ENCODE results near the gene SRD5A1. TPM values are rescaled to one million over a fixed set of nuclear protein-coding genes. Genes with fewer than 3 reads are reported as not detected.

SRD5A1 gene
- total RNA-seq, 1 donor from 2014 or later: 21.6 TPM

DNA sequence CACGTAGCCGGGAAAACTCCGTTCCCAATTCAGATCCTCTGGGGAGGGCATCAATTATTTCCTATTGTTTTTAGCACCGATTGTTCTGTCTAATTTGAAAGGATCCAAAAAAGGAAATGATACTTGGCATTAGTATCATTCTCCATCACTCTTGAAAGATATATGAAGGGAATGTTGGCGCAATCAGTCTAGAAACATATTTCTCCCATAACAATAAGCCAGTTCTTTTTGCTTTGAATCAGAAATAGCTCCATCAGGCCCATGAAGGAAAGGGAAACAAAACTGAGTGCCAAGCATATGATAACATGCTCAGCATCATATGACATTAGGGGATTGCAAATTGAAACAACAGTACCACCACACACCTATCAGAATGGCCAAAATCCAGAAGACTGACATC is 39.8 kb downstream of the SRD5A1 start:
- H3K36me3 Mint-ChIP-seq (ENCODE audit: low read depth, unreplicated experiment): peaks cover 15% of the 10 kb centered on the region
- peaks cover 3% of the 10 kb centered on the region for H3K27me3 Mint-ChIP-seq (ENCODE audit: unreplicated experiment)

GRCh38 chr5:6673963-6674362 is 40.7 kb downstream of the SRD5A1 start:
- Mint-ChIP-seq H3K4me1 (ENCODE audit: unreplicated experiment) (no peaks in the 10 kb centered on the region), H3K27ac (ENCODE audit: unreplicated experiment) (no peak overlapping the region)
- TF ChIP-seq, protein P1, sequence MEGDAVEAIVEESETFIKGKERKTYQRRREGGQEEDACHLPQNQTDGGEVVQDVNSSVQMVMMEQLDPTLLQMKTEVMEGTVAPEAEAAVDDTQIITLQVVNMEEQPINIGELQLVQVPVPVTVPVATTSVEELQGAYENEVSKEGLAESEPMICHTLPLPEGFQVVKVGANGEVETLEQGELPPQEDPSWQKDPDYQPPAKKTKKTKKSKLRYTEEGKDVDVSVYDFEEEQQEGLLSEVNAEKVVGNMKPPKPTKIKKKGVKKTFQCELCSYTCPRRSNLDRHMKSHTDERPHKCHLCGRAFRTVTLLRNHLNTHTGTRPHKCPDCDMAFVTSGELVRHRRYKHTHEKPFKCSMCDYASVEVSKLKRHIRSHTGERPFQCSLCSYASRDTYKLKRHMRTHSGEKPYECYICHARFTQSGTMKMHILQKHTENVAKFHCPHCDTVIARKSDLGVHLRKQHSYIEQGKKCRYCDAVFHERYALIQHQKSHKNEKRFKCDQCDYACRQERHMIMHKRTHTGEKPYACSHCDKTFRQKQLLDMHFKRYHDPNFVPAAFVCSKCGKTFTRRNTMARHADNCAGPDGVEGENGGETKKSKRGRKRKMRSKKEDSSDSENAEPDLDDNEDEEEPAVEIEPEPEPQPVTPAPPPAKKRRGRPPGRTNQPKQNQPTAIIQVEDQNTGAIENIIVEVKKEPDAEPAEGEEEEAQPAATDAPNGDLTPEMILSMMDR (IDR thresholded peaks at IDR 0.05; ENCODE audit: unreplicated experiment): no peak

More for the DNA sequence above, 39.8 kb downstream of the SRD5A1 start:
- H3K4me1 Mint-ChIP-seq (ENCODE audit: unreplicated experiment): no peaks in the 10 kb centered on the region
- no peak overlapping the region for H3K27ac Mint-ChIP-seq (ENCODE audit: unreplicated experiment)
- TF ChIP-seq, protein P1 (IDR thresholded peaks at IDR 0.05; ENCODE audit: unreplicated experiment): no peak
- DNase-seq (ENCODE audit: low spot score): no peak
- H3K4me3 Mint-ChIP-seq (ENCODE audit: unreplicated experiment): no peak overlapping the region
- no peaks in the 10 kb centered on the region for H3K9me3 Mint-ChIP-seq (ENCODE audit: unreplicated experiment)

DNA sequence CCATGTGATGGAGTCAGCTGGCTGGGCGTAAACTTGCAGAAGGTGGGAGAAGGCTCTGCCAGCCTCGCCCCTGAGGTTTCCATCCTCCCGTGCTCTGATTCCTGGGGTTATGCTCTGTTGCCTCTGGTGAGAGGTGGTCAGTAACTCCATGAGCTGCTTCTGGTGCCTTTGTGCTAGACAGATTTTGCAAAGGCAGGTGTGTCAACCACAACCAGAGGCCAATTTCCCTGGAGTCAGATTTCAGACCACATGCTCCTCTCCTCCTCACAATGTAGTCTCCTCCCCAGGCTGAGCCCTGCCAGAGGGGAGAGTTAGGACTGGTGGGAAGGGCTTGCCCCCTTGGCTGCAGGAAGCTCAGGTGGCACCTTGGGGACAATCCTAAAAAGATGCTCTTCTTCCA is 41.2 kb downstream of the SRD5A1 start:
- Mint-ChIP-seq H3K27ac (ENCODE audit: unreplicated experiment) (no peak overlapping the region), H3K36me3 (ENCODE audit: low read depth, unreplicated experiment) (peaks cover 15% of the 10 kb centered on the region), H3K27me3 (ENCODE audit: unreplicated experiment) (peaks cover 3% of the 10 kb centered on the region), H3K9me3 (ENCODE audit: unreplicated experiment) (no peaks in the 10 kb centered on the region), H3K4me3 (ENCODE audit: unreplicated experiment) (no peak overlapping the region), H3K4me1 (ENCODE audit: unreplicated experiment) (no peaks in the 10 kb centered on the region)
- DNase-seq (ENCODE audit: low spot score): no peak
- TF ChIP-seq, protein P1 (IDR thresholded peaks at IDR 0.05; ENCODE audit: unreplicated experiment): no peak

More at GRCh38 chr5:6673963-6674362, 40.7 kb downstream of the SRD5A1 start:
- H3K27me3 Mint-ChIP-seq (ENCODE audit: unreplicated experiment): peaks cover 3% of the 10 kb centered on the region
- no peak overlapping the region for H3K4me3 Mint-ChIP-seq (ENCODE audit: unreplicated experiment)
- DNase-seq (ENCODE audit: low spot score): no peak
- H3K36me3 Mint-ChIP-seq (ENCODE audit: low read depth, unreplicated experiment): peaks cover 15% of the 10 kb centered on the region
- H3K9me3 Mint-ChIP-seq (ENCODE audit: unreplicated experiment): no peaks in the 10 kb centered on the region

DNA sequence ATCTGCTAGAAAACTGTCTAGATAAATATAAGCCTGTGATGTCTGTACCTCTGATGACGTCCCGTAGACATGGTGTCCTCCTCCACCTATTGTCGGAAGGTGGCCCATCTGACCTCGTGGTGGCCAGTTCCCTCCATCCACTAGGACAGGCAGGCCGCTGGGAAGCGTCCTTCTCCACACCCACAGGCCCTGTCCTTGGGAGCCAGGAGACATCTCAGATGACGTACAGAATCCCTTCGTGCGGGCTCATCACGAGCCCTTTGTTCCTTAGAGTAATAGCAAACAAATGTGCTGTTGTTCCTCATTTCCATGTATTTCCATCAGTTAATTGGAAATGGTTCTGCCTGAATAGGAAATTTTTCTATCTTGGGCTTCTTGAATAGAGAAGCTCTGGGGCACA is 41.6 kb downstream of the SRD5A1 start:
- H3K27ac Mint-ChIP-seq (ENCODE audit: unreplicated experiment): no peak overlapping the region
- peaks cover 15% of the 10 kb centered on the region for H3K36me3 Mint-ChIP-seq (ENCODE audit: low read depth, unreplicated experiment)
- TF ChIP-seq, protein P1 (IDR thresholded peaks at IDR 0.05; ENCODE audit: unreplicated experiment): no peak
- DNase-seq (ENCODE audit: low spot score): no peak
- H3K4me3 Mint-ChIP-seq (ENCODE audit: unreplicated experiment): no peak overlapping the region
- H3K9me3 Mint-ChIP-seq (ENCODE audit: unreplicated experiment): no peaks in the 10 kb centered on the region
- H3K4me1 Mint-ChIP-seq (ENCODE audit: unreplicated experiment): no peaks in the 10 kb centered on the region
- H3K27me3 Mint-ChIP-seq (ENCODE audit: unreplicated experiment): peaks cover 3% of the 10 kb centered on the region

DNA sequence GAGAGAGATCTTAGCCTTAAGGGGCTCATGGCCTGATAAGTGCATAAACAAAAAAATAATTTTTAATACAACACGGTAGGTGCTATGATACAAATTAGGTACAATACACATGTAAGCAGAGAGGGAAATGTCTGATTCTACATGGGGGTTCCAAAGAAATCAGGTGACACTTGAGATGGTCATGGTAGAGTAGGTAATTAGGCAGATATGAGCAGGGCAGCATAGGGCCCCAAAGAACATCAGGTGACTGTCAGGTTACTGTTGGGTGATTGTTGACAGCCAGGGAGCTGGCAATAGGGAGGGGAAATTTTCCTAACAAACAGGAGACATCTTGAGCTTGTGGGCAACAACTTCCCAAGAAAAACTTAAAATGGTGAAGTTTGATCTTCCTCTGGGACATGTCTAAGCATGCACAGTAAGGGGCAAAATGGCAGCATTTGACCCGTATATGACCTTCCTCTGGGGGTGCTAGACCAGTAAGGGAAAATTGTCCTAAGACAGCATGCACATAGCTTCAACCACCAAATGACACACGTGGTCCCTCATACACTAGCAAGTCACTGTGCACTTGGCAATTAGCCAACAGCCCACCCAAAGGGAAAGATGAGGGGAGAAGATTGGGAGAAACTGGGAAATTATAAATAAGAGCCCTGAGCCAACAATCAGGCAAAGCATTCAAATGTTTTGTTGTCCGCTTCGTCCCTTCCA is 42.7 kb downstream of the SRD5A1 start:
- Mint-ChIP-seq H3K4me1 (ENCODE audit: unreplicated experiment) (no peaks in the 10 kb centered on the region), H3K27me3 (ENCODE audit: unreplicated experiment) (peaks cover 3% of the 10 kb centered on the region), H3K9me3 (ENCODE audit: unreplicated experiment) (no peaks in the 10 kb centered on the region), H3K36me3 (ENCODE audit: low read depth, unreplicated experiment) (peaks cover 13% of the 10 kb centered on the region), H3K27ac (ENCODE audit: unreplicated experiment) (no peak overlapping the region), H3K4me3 (ENCODE audit: unreplicated experiment) (no peak overlapping the region)
- DNase-seq (ENCODE audit: low spot score): no peak
- TF ChIP-seq, protein P1 (IDR thresholded peaks at IDR 0.05; ENCODE audit: unreplicated experiment): no peak

Data from endothelial cell (in vitro differentiated cells).